ENCODE results near the gene GPHN.

DNA sequence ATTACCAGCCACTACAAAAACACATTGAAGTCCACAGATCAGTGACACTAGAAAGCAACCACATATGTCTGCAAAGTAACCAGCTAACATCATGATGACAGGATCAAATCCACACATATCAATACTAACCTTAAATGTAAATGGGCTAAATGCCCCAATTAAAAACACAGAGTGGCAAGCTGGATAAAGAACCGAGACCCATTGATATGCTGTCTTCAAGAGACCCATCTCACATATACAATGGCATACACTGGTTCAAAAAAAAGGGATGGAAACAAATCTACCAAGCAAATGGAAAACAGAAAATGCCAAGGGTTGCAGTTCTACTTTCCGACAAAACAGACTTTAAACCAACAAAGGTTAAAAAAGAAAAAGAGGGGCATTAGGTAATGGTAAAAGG, 307.7 kb downstream of the GPHN start:
- no peak for TF ChIP-seq POLR2A (IDR thresholded peaks at IDR 0.05)
- TF ChIP-seq, protein P1, sequence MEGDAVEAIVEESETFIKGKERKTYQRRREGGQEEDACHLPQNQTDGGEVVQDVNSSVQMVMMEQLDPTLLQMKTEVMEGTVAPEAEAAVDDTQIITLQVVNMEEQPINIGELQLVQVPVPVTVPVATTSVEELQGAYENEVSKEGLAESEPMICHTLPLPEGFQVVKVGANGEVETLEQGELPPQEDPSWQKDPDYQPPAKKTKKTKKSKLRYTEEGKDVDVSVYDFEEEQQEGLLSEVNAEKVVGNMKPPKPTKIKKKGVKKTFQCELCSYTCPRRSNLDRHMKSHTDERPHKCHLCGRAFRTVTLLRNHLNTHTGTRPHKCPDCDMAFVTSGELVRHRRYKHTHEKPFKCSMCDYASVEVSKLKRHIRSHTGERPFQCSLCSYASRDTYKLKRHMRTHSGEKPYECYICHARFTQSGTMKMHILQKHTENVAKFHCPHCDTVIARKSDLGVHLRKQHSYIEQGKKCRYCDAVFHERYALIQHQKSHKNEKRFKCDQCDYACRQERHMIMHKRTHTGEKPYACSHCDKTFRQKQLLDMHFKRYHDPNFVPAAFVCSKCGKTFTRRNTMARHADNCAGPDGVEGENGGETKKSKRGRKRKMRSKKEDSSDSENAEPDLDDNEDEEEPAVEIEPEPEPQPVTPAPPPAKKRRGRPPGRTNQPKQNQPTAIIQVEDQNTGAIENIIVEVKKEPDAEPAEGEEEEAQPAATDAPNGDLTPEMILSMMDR (IDR thresholded peaks at IDR 0.05) = no peak
